HCT116 (cell line): ENCODE results near the gene RPL31. TPM values are rescaled to one million over a fixed set of nuclear protein-coding genes. Genes with fewer than 3 reads are reported as not detected.

ENCODE experiments used
- ATAC-seq: fragments of 200-7000 bp; cut with Tn5 transposase; 2 replicates; pipeline ENCODE4 v1.9.1; 2020; ENCODE audit warnings: mild to moderate bottlenecking, moderate library complexity
- BruUV-seq: library from RNA; stranded (reverse); fragments of 400-500 nt; replicated peaks from 2 replicates; lab custom pipeline; 2021; lab: Mats Ljungman, UMichigan
- CTCF ChIA-PET: fragments of 300-600 bp; sonication (Branson Sonifier 250); formaldehyde crosslinking; loops from one replicate; lab custom pipeline; 2021; ENCODE audit warnings: antibody characterized with exemption; lab: Charles Lee
- POLR2A ChIA-PET: fragments of 300-600, 350-600 bp; sonication (Branson Sonifier 250); formaldehyde crosslinking; loops from one replicate; lab custom pipeline; 2021; ENCODE audit warnings: antibody characterized with exemption; lab: Charles Lee
- RAD21 ChIA-PET, 2 experiments: fragments of 300-600 bp; sonication (Branson Sonifier 250); formaldehyde crosslinking; loops; one replicate each; lab custom pipeline; 2023; ENCODE audit warnings: low total read pairs in 2 of 2; ENCODE audit not compliant: uncharacterized antibody in 2 of 2, unreplicated experiment in 2 of 2, low non-redundant PET in 1 of 2; lab: Charles Lee
- DNase-seq: peaks from one replicate; pipeline ENCODE4 v3.0.0-alpha.2; 2010; ENCODE audit warnings: low read depth, low spot score
- H2AFZ ChIP-seq: fragments of 200-600 bp; shearing (Covaris generic), sonication (generic); 2 replicates; pipeline ENCODE4 v1.6.1; 2017; ENCODE audit warnings: low read depth, mixed run types, mixed read lengths, antibody characterized with exemption, low read length; ENCODE audit not compliant: poor library complexity, severe bottlenecking
- H3K27ac ChIP-seq: 2 replicates; pipeline ENCODE4 v1.5.1; 2012; ENCODE audit warnings: low read depth, low read length
- H3K27me3 ChIP-seq: fragments of 200-600 bp; sonication (generic); 2 replicates; pipeline ENCODE4 v1.6.1; 2016; ENCODE audit warnings: mixed run types, low read length, mixed read lengths; ENCODE audit not compliant: insufficient read depth
- H3K36me3 ChIP-seq, 2 experiments: fragments of 200-500 bp in 1 of 2; fragments of 200-600 bp in 1 of 2; sonication (Bioruptor generic) in 1 of 2; sonication (generic) in 1 of 2; 2 replicates each; pipeline versions ENCODE4 v1.5.1 to v1.6.1; 2014 to 2016; ENCODE audit warnings: low read length in 2 of 2, inconsistent platforms in 1 of 2, mixed read lengths in 1 of 2, mixed run types in 1 of 2; ENCODE audit not compliant: insufficient read depth in 2 of 2, control insufficient read depth in 1 of 2
- H3K4me1 ChIP-seq, 2 experiments: fragments of 200-600 bp in 1 of 2; sonication (generic) in 1 of 2; 2 replicates each; pipeline versions ENCODE4 v1.5.1 to v1.6.1; 2012 to 2017; ENCODE audit warnings: low read length in 2 of 2, inconsistent platforms in 1 of 2, mild to moderate bottlenecking in 1 of 2, mixed read lengths in 1 of 2, mixed run types in 1 of 2, moderate library complexity in 1 of 2; ENCODE audit not compliant: insufficient read depth in 2 of 2, control insufficient read depth in 1 of 2
- H3K4me2 ChIP-seq: fragments of 200-600 bp; sonication (generic); 2 replicates; pipeline ENCODE4 v1.6.1; 2017; ENCODE audit warnings: mixed run types, low read length, mixed read lengths
- H3K4me3 ChIP-seq, 2 experiments: fragments of 200-600 bp in 1 of 2; sonication (generic) in 1 of 2; replicated peaks in 1 of 2; 2 replicates each; pipeline ENCODE4 v1.5.1; 2011 to 2016; ENCODE audit warnings: low read length in 2 of 2, control low read depth in 1 of 2, low read depth in 1 of 2, mild to moderate bottlenecking in 1 of 2, mixed read lengths in 1 of 2, mixed run types in 1 of 2
- H3K79me2 ChIP-seq: fragments of 200-600 bp; sonication (generic); 2 replicates; pipeline ENCODE4 v1.6.1; 2017; ENCODE audit warnings: mild to moderate bottlenecking, mixed run types, low read length, moderate library complexity, mixed read lengths; ENCODE audit not compliant: insufficient read depth
- H3K9ac ChIP-seq: fragments of 200-600 bp; sonication (generic); 2 replicates; pipeline ENCODE4 v1.6.1; 2016; ENCODE audit warnings: low read length, mixed read lengths
- H3K9me2 ChIP-seq: fragments of 200-600 bp; sonication (generic), shearing (Covaris generic); 2 replicates; pipeline ENCODE4 v1.6.1; 2017; ENCODE audit warnings: mixed run types, mild to moderate bottlenecking, moderate library complexity; ENCODE audit not compliant: insufficient read depth
- H3K9me3 ChIP-seq, 2 experiments: fragments of 200-500 bp in 1 of 2; fragments of 200-600 bp in 1 of 2; sonication (Bioruptor generic) in 1 of 2; sonication (generic) in 1 of 2; 2 replicates each; pipeline ENCODE4 v1.6.1; 2014 to 2017; ENCODE audit warnings: low read length in 2 of 2, mixed read lengths in 2 of 2, inconsistent platforms in 1 of 2, low read depth in 1 of 2, mild to moderate bottlenecking in 1 of 2, mixed run types in 1 of 2, moderate library complexity in 1 of 2; ENCODE audit not compliant: control insufficient read depth in 1 of 2, insufficient read depth in 1 of 2
- H4K20me1 ChIP-seq: fragments of 200-600 bp; sonication (generic), shearing (Covaris generic); 2 replicates; pipeline ENCODE4 v1.6.1; 2017; ENCODE audit warnings: mixed run types, mild to moderate bottlenecking, moderate library complexity; ENCODE audit not compliant: insufficient read depth
- ATF3 ChIP-seq: IDR thresholded peaks from 2 replicates; pipeline ENCODE4 v1.6.1; 2012
- CBX3 ChIP-seq: IDR thresholded peaks from 2 replicates; pipeline ENCODE4 v1.6.1; 2012; ENCODE audit warnings: low read depth
- EGR1 ChIP-seq: IDR thresholded peaks from 2 replicates; pipeline ENCODE4 v1.6.1; 2012; ENCODE audit warnings: low read depth
- ELF1 ChIP-seq: IDR thresholded peaks from 2 replicates; pipeline ENCODE4 v1.6.1; 2012; ENCODE audit warnings: low read depth, borderline replicate concordance
- FOSL1 ChIP-seq: IDR thresholded peaks from 2 replicates; pipeline ENCODE4 v1.6.1; 2012; ENCODE audit warnings: low read depth
- POLR2A ChIP-seq: IDR thresholded peaks from 2 replicates; pipeline ENCODE4 v1.7.0; 2011; ENCODE audit warnings: borderline replicate concordance; ENCODE audit not compliant: insufficient read depth, insufficient read length; ENCODE audit errors: extremely low read depth
- SP1 ChIP-seq: IDR thresholded peaks from 2 replicates; pipeline ENCODE4 v1.6.1; 2012; ENCODE audit warnings: low read depth
- TCF7L2 ChIP-seq: IDR thresholded peaks from 2 replicates; pipeline ENCODE4 v1.7.0; 2011; ENCODE audit warnings: borderline replicate concordance, inconsistent platforms; ENCODE audit not compliant: insufficient read depth, insufficient read length; ENCODE audit errors: extremely low read depth
- ZFX ChIP-seq: fragments of 450-650 bp; IDR thresholded peaks from 2 replicates; pipeline ENCODE4 v1.6.1; 2017
- ZNF274 ChIP-seq: fragments of 200-500 bp; sonication (Bioruptor generic); IDR thresholded peaks from 2 replicates; pipeline ENCODE4 v1.6.1; 2014; ENCODE audit warnings: mild to moderate bottlenecking, low read depth, low read length, inconsistent platforms
- intact Hi-C: fragments of 100-400 bp; cut with micrococcal nuclease; formaldehyde crosslinking; loops from 2 replicates; pipeline ENCODE4 v1.10.0; 2022
- total RNA-seq: library from RNA; stranded (reverse); gene quantifications from one replicate; pipeline ENCODE4 v1.2.1, GENCODE V29; 2021; ENCODE audit not compliant: unreplicated experiment
- TF ChIP-seq, protein P1 (sequence below): IDR thresholded peaks from 2 replicates; pipeline ENCODE4 v1.6.1; 2012
- TF ChIP-seq, protein P2 (sequence below), 3 experiments: fragments of 200-600 bp in 1 of 3; sonication (generic) in 1 of 3; IDR thresholded peaks in 2 of 3; conservative IDR thresholded peaks in 1 of 3; 2 replicates each; pipeline ENCODE4 v1.5.1; 2012 to 2017; ENCODE audit warnings: low read depth in 2 of 3, low read length in 2 of 3, antibody characterized with exemption in 1 of 3, borderline replicate concordance in 1 of 3, control low read depth in 1 of 3, mild to moderate bottlenecking in 1 of 3, mixed read lengths in 1 of 3, mixed run types in 1 of 3, moderate library complexity in 1 of 3; ENCODE audit not compliant: insufficient read depth in 1 of 3

RPL31 gene
- total RNA-seq, 1 experiment from 2014 or later, result 1,340 TPM

- CTCF ChIA-PET, result no interaction called here
- Histone ChIP-seq H3K4me1 (peaks cover 6 to 9% of the 10 kb centered on the region in 2 experiments), H3K4me2 (no peak overlapping the region), H3K4me3 (no peak overlapping the region), H3K9me2 (no peaks in the 10 kb centered on the region), H3K27ac (no peak overlapping the region), H3K9me3 (no peaks in the 10 kb centered on the region), H3K79me2 (peaks cover 7% of the 10 kb centered on the region), H3K27me3 (no peaks in the 10 kb centered on the region), H3K36me3 (peaks cover 0 to 2% of the 10 kb centered on the region in 2 experiments; a peak in 2 of 4 replicates), H3K9ac (no peak overlapping the region), H4K20me1 (no peaks in the 10 kb centered on the region), H2AFZ (no peak overlapping the region)
- POLR2A ChIA-PET, result no interaction called here
- DNase-seq (no peak), ATAC-seq (no peak)
- intact Hi-C loops, result no loop called here
- RAD21 ChIA-PET, result no interaction called here
- TF ChIP-seq CBX3, result no peak
- no peak for TF ChIP-seq ZFX
- no peak for TF ChIP-seq ATF3
- TF ChIP-seq ZNF274, result no peak
- no peak for TF ChIP-seq ELF1
- TF ChIP-seq EGR1, result no peak
- TF ChIP-seq FOSL1, result no peak
- no peak for TF ChIP-seq POLR2A
- TF ChIP-seq SP1, result no peak
- TF ChIP-seq, protein P1, sequence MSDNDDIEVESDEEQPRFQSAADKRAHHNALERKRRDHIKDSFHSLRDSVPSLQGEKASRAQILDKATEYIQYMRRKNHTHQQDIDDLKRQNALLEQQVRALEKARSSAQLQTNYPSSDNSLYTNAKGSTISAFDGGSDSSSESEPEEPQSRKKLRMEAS, result no peak
- TF ChIP-seq, protein P2, sequence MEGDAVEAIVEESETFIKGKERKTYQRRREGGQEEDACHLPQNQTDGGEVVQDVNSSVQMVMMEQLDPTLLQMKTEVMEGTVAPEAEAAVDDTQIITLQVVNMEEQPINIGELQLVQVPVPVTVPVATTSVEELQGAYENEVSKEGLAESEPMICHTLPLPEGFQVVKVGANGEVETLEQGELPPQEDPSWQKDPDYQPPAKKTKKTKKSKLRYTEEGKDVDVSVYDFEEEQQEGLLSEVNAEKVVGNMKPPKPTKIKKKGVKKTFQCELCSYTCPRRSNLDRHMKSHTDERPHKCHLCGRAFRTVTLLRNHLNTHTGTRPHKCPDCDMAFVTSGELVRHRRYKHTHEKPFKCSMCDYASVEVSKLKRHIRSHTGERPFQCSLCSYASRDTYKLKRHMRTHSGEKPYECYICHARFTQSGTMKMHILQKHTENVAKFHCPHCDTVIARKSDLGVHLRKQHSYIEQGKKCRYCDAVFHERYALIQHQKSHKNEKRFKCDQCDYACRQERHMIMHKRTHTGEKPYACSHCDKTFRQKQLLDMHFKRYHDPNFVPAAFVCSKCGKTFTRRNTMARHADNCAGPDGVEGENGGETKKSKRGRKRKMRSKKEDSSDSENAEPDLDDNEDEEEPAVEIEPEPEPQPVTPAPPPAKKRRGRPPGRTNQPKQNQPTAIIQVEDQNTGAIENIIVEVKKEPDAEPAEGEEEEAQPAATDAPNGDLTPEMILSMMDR (IDR thresholded peaks at IDR 0.05 in 2 of 3, conservative IDR thresholded peaks at IDR 0.05 in 1 of 3; ENCODE audit: borderline replicate concordance in 1 of 3, insufficient read depth in 1 of 3, low read depth in 2 of 3, low read length in 2 of 3), result no peak
- no peak for TF ChIP-seq TCF7L2
- no TSS peak for BruUV-seq
Measured at GRCh38 chr2:100997509-100998234, 4.4 kb upstream of the RPL31 start.
